Neural cell (in vitro differentiated cells): ENCODE results near the gene LAMB4.

Source experiments
- CTCF ChIP-seq: fragments of 450-650 bp; IDR thresholded peaks from 2 replicates; pipeline ENCODE4 v1.5.1; 2014; ENCODE audit warnings: antibody characterized with exemption, mild to moderate bottlenecking, moderate library complexity; ENCODE audit not compliant: poor library complexity, severe bottlenecking
- EZH2 ChIP-seq: fragments of 200-600, 300-800 bp; shearing (Covaris generic), sonication (generic); IDR thresholded peaks from 2 replicates; pipeline ENCODE4 v1.6.1; 2014; ENCODE audit warnings: antibody characterized with exemption, low read length, borderline replicate concordance, mild to moderate bottlenecking; ENCODE audit not compliant: insufficient read depth, poor library complexity, severe bottlenecking

- no peak for TF ChIP-seq CTCF
- TF ChIP-seq EZH2, result no peak
Observed at GRCh38 chr7:108112683-108113082, 17.5 kb downstream of the LAMB4 start.
